LNCaP clone FGC (cell line): ENCODE results near the gene OARD1.

Source experiments
- DNase-seq: peaks from one replicate; pipeline ENCODE4 v3.0.0-alpha.2; 2011; ENCODE audit warnings: low read depth
- H3K4me3 ChIP-seq: 2 replicates; pipeline ENCODE4 v1.5.1; 2011; ENCODE audit warnings: mild to moderate bottlenecking, low read depth, low read length, control low read depth
- TF ChIP-seq, protein P1 (sequence below): IDR thresholded peaks from 2 replicates; pipeline ENCODE4 v1.5.1; 2012; ENCODE audit warnings: mild to moderate bottlenecking; ENCODE audit not compliant: control insufficient read depth, insufficient read depth; ENCODE audit errors: extremely low read depth

Gene OARD1

DNA sequence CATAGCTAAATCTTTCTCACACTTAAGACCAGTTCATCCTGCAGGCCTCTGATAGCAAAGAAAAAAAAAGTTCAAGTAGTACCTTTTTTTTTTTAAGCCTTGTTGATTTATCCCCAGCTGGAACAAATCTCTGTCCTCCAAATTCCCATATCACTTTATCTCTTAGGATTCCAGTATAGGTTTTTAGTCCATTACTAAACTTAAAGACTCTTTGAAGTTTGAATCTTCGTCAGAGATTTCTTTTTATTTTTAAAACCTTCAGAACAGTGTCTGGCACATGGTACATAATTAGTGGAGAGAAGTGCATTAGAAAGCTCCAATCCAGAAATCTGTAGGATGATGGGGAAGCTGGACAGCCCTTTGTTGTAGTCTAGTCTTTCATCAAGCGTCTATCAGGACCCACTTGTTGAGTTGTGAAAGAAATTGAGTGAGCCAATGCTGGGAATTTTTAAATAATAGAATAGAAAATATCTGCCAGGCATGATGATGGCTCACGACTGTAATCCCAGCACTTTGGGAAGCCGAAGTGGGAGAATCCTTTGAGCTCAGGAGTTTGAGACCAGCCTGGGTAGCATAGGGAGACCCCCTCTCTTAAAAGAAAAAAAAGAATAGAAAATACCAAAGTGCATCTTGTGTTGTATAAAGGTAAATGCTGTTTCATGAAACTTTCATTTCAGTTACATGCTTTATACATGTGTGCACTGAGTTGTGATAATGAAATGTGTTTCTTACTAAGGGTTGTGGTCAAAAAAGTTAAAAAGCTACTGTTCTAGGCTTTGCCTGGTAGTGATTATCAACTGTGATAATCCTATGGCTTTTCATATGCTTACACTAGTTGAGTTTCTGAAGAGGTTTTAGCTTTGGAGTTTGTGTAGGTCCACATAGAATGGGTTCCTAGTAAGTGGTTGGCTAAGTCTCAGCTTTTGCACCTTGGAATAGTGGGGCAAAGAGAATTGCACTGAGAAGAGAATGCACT is 3.8 kb upstream of the OARD1 start:
- no peak overlapping the region for H3K4me3 ChIP-seq
- TF ChIP-seq, protein P1, sequence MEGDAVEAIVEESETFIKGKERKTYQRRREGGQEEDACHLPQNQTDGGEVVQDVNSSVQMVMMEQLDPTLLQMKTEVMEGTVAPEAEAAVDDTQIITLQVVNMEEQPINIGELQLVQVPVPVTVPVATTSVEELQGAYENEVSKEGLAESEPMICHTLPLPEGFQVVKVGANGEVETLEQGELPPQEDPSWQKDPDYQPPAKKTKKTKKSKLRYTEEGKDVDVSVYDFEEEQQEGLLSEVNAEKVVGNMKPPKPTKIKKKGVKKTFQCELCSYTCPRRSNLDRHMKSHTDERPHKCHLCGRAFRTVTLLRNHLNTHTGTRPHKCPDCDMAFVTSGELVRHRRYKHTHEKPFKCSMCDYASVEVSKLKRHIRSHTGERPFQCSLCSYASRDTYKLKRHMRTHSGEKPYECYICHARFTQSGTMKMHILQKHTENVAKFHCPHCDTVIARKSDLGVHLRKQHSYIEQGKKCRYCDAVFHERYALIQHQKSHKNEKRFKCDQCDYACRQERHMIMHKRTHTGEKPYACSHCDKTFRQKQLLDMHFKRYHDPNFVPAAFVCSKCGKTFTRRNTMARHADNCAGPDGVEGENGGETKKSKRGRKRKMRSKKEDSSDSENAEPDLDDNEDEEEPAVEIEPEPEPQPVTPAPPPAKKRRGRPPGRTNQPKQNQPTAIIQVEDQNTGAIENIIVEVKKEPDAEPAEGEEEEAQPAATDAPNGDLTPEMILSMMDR, result no peak
- DNase-seq, result no peak

DNA sequence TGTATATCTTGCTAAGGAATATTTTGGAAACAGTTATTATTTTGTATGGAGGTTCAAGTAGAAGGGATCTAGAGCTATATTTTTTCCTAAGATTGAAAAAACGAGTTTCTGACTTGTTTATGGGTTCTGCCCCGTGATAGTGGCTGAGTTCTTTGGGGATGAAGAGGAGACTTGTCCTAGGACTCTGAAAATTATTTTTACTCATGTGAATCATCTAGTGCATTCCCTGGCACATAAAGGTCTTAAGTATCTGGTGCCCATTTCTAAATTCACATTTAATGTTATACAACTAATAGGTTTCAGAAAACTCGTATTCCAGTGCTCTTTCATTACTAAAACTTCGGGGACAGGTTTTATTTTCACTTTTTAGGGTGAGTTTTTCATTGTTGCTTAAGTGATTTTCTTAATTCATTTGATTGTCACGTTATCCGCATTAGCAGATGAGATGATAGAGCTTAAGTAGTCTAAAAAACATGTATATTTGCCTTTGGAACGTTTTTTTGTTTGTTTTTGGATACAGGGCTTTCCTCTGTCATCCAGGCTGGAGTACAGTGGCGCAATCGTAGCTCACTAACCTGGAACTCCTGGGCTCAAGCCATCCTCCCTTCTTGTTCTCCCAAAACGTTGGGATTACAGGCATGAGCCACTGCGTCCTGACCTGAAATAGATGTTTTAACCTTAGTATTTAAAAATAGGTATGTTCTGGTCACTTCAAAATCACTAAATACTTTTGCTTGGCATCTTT is 2.7 kb upstream of the OARD1 start:
- no peak for DNase-seq
- peak overlapping the region; percentile 83 for H3K4me3 ChIP-seq
- TF ChIP-seq, protein P1, result no peak

DNA sequence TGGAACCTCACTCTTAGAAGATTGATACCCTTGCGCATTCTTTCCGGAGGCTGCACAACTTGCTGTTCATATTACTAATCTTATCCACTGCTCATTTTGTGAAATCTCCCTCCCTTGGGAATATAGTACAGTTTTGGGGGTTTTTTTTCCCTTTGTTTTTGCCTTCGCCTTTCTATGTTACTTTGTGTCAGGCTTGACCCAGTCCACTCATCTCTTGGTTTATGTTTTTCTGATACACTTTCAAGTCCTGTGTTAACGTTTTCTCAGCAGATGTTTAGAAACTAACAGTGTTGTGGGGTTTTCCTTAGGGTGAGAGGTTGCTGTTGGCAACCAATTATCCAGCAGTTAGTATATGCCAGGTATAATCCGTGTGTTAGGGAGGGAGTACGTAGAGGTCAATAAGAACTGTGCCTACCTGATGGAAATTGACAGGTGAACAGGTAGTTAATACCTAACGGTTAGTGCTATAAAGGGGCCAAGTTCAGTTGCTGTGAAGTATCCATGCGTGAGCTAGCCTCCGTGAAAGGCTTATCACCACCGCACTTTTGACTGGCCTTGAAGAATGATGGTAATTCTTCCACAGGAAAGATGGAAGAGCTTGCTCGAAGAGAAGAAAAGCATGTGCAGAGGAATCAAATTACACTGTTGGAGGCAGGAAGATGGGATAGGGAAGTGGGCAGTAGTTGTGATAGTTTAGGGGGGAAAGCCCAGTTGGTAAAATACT is 2.0 kb upstream of the OARD1 start:
- TF ChIP-seq, protein P1, result no peak
- no peak for DNase-seq
- peak overlapping the region; percentile 83 for H3K4me3 ChIP-seq

DNA sequence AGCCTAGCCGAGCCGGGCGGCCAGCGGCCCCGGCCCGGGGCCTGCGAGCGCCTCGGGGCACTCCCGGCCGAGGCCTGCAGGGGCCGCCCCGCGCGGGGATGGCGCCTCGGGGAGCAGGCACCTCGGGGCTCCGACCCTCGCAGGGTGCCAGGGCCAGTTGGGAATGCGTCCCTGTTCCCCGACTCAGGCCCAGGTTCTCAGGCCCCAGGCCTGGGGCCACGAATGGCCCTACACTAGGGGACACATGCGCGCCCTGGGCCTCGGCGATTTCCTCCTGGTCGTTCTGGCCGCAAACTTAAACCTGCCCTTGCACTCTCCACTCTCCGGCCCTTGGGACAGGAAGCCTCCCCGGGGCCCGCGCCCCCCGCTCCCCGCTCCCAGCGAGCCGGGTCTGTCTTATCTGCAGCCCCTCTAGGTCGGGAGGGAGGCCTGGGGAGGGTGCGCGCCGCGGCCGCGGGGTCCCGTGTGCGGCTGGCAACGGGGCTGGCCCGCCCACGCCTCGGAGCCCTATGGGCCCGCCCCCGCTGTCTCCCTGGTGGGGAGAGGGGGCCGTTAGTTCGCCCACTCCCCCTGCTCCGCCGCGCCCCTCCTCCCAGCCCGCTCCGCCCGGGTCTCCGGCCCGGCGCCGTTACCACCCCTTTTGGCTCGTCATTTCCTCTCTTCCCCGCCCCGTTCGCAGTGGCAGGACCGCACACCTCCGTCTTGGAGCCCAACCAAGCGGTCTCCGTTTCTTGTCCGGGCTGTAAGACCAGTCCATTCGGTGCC is 1.2 kb upstream of the OARD1 start:
- H3K4me3 ChIP-seq, result peak overlapping the region; percentile 83
- peak; percentile 83 for DNase-seq
- TF ChIP-seq, protein P1, result peak; percentile 24

DNA sequence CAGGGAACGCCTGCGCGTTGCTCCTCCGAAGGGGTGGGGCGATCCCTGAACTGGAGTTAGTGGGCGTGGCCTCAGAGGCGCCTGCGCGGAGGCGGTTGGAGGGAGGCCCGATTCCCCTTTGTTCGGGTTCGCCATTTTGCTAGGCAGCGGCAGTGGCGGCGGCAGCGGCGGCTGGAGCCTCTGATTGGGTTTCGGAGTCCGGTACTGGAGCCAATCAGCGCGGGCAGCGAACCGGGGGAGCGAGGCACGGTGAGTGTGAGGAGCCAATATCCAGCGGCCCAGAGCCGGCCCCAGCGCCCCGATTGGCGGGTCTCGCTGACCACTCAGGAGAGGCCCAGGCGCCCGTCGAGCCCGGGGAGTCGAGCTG is 663 bp upstream of the OARD1 start, which contains the start of gene NFYA:
Gene NFYA (plus strand): TSS at position 139 of the 367 bp plus-strand sequence. CDS start 6,116 bp downstream, outside the sequence.
- TF ChIP-seq, protein P1, result no peak
- peak within 1 kb of the TSS; percentile 83 for H3K4me3 ChIP-seq
- DNase-seq, result no peak

DNA sequence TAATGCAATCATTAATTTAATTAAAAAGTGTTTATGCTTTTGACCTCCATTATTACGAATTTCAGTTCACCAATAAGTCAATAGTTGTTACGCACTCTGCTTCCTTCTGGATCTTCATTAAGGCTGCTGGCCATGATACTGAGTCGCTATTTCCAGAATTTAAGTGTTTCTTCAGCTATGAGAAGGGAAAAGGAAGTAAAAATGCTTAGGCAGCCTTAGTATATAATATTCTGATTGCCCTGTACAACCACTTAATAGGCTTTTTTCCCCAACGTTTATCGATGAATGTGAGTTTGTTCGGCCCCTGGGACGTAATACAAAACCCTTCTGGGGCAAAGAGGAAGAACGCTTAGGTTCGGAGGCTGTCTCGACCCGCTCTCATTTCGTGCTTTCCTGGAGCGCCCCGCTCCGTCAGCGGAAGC is 644 bp downstream of the OARD1 start:
- TF ChIP-seq, protein P1, result no peak; the same call in 1 of the 2 replicates
- no peak for DNase-seq
- peak overlapping the region; percentile 83 for H3K4me3 ChIP-seq
